Naive B cell (primary cell): Measurements from ENCODE around the gene NRXN2. TPM values are rescaled to one million over a fixed set of nuclear protein-coding genes. Genes with fewer than 3 reads are reported as not detected.

Experiments used
- ATAC-seq, 2 donors: fragments of 150-1000 bp; cut with Tn5 transposase; 2 replicates each; pipeline ENCODE4 v1.10.0; 2021; ENCODE audit warnings: low read depth in 2 of 2, mild to moderate bottlenecking in 2 of 2, moderate library complexity in 2 of 2
- DNase-seq: peaks from one replicate; pipeline ENCODE4 v3.0.0; 2022
- H3K27ac Mint-ChIP-seq, 6 donors: one replicate each; pipeline ENCODE4 v1.8.0; 2020 to 2022; ENCODE audit warnings: mild to moderate bottlenecking in 6 of 6, mixed read lengths in 6 of 6, moderate library complexity in 5 of 6, inconsistent platforms in 2 of 6
- H3K27me3 Mint-ChIP-seq, 3 donors: one replicate each; pipeline ENCODE4 v1.8.0; 2021 to 2022; ENCODE audit warnings: mixed read lengths in 3 of 3, mild to moderate bottlenecking in 1 of 3
- H3K36me3 Mint-ChIP-seq, 2 donors: one replicate each; pipeline ENCODE4 v1.8.0; 2020 to 2022; ENCODE audit warnings: mixed read lengths in 2 of 2, inconsistent platforms in 1 of 2, mild to moderate bottlenecking in 1 of 2
- H3K4me1 Mint-ChIP-seq, 3 donors: one replicate each; pipeline ENCODE4 v1.8.0; 2020 to 2022; ENCODE audit warnings: mixed read lengths in 3 of 3, inconsistent platforms in 1 of 3, mild to moderate bottlenecking in 1 of 3, moderate library complexity in 1 of 3
- H3K4me3 Mint-ChIP-seq, 8 donors: one replicate each; pipeline ENCODE4 v1.8.0; 2020 to 2022; ENCODE audit warnings: mild to moderate bottlenecking in 8 of 8, mixed read lengths in 8 of 8, moderate library complexity in 8 of 8, inconsistent platforms in 2 of 8
- H3K9me3 Mint-ChIP-seq, 7 donors: one replicate each; pipeline ENCODE4 v1.8.0; 2020 to 2022; ENCODE audit warnings: mixed read lengths in 7 of 7, mild to moderate bottlenecking in 5 of 7, inconsistent platforms in 2 of 7, moderate library complexity in 1 of 7
- polyA plus RNA-seq, 6 donors: library from polyadenylated mRNA; unstranded; fragments of 300-500 nt; fragmentation: Illumina TruSeq; gene quantifications; one replicate each; pipeline ENCODE4 v1.2.3, GENCODE V29; 2021; ENCODE audit warnings: low read depth in 6 of 6

NRXN2 gene
- polyA plus RNA-seq, 6 donors from 2014 or later, result not detected

DNA sequence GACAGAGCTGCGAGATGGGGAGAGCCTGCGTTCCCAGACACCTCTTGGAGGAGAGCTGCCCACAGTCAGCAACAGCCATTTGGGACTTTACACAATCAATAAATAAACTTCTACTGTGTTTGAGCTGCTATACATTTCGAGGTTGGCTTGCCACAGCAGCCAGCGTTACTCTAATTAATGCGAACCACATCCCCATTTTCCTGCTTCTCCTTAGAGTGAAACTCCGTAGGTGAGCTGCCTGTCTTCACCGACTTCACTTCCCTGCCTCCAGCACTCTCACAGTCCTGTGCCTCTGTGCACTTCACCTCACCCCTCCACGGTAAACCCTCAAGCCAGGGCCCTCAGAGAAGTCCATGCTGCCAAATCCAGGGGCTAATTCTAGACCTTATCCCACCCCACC is 137.8 kb downstream of the NRXN2 start:
- peaks cover 0 to 24% (median 23%) of the 10 kb centered on the region in 3 donors for H3K27me3 Mint-ChIP-seq
- no peak for ATAC-seq
- H3K27ac Mint-ChIP-seq, result no peak overlapping the region

DNA sequence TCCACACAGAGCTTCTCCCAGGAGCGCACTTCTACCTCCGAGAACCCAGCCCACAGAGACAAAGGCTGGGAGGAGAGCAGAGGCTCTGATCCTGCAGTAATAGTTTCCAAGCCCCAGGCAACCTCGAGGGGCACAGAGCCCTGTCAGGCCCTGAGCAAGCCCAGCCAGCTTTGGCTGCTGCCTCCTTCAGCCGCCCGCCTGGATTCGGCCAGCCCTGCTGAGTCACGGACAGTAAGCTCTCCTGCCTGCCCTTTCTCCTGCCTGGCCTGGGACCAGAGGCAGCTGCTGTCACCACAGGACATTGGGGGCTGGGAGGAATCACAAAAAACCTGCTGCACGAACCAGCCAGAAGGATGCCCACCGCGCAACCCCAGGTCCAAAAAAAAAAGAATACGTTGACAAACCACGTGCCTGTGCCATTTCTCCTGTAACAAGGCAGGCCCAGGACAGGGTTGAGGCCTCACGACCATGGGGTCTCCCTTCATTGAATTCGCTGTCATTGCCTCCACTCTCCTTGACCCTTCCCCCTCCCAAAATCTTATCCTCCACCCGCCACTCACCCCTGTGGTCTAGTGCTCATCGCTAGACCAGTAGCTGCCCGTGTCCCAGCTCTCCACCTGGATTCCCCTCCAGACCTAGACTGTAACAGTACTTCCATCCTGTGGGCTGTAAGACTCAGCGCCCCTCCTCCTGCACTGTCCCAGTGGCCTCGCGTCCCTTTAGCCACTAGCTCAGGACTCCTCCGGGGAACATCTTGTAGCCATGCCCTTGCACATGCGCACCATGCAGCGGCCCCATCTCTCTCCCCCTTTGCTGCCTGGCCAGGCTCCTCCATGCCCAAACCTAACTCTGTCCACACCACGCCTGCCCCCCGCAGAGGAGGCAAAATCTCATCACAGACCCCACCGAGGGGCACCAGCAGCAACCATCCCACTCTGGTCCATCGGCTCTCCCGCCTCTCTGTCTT is 139.4 kb downstream of the NRXN2 start:
- Mint-ChIP-seq H3K27ac (peak overlapping the region in 1 of 6 donors; percentile 52), H3K4me3 (no peak overlapping the region), H3K9me3 (peaks cover 4 to 12% (median 9%) of the 10 kb centered on the region in 7 donors), H3K36me3 (peaks cover 0 to 10% of the 10 kb centered on the region in 2 donors), H3K27me3 (peaks cover 0 to 18% (median 16%) of the 10 kb centered on the region in 3 donors), H3K4me1 (peaks cover 0 to 3% (median 0%) of the 10 kb centered on the region in 3 donors)
- no peak for ATAC-seq
- DNase-seq, result no peak

More for the DNA sequence above, 137.8 kb downstream of the NRXN2 start:
- peaks cover 9 to 20% (median 16%) of the 10 kb centered on the region in 7 donors for H3K9me3 Mint-ChIP-seq
- H3K4me1 Mint-ChIP-seq, result peaks cover 0 to 3% (median 0%) of the 10 kb centered on the region in 3 donors
- H3K36me3 Mint-ChIP-seq, result peaks cover 0 to 18% of the 10 kb centered on the region in 2 donors
- no peak overlapping the region for H3K4me3 Mint-ChIP-seq
- DNase-seq, result no peak

- Mint-ChIP-seq H3K27me3 (peaks cover 0 to 12% (median 12%) of the 10 kb centered on the region in 3 donors), H3K4me3 (no peak overlapping the region), H3K36me3 (peaks cover 0 to 3% of the 10 kb centered on the region in 2 donors), H3K4me1 (peaks cover 5 to 6% (median 6%) of the 10 kb centered on the region in 3 donors), H3K27ac (no peak overlapping the region), H3K9me3 (peaks cover 0 to 5% (median 2%) of the 10 kb centered on the region in 7 donors)
- DNase-seq, result no peak
- ATAC-seq, result no peak
Measured at GRCh38 chr11:64582885-64583284, 140.1 kb downstream of the NRXN2 start.

DNA sequence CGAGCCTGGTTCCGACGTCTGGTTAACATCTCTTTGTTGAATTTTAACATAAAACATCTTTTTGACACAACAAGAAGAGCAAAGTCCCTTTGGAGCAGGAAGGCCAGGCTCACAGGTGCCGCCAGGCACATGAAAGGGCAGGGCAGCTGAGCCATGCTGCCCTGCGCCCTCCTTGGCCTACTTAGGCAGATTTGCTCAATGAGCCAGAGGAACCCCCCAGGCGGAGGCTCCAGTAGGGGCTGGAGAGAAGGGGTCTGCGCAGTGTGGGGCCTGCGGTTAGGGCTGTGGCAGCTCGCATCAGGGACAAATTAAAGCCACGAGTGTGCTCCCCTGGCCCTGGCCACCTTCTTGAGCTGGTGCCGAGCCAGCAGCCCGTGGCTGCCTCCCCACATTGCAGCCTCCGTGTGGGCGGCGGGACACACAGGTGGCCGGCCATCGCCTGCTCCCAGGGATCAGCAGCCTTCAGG is 141.9 kb downstream of the NRXN2 start:
- no peak for DNase-seq

GRCh38 chr11:64580412-64580811 is 142.6 kb downstream of the NRXN2 start:
- Mint-ChIP-seq H3K36me3 (no peaks in the 10 kb centered on the region), H3K9me3 (no peaks in the 10 kb centered on the region), H3K4me3 (no peak overlapping the region), H3K4me1 (peaks cover 11 to 16% (median 14%) of the 10 kb centered on the region in 3 donors), H3K27me3 (peaks cover 0 to 8% (median 5%) of the 10 kb centered on the region in 3 donors), H3K27ac (no peak overlapping the region)
- ATAC-seq (no peak), DNase-seq (no peak)

More for the DNA sequence above, 141.9 kb downstream of the NRXN2 start:
- H3K4me1 Mint-ChIP-seq, result peaks cover 11 to 16% (median 14%) of the 10 kb centered on the region in 3 donors
- peak overlapping the region in 1 of 6 donors; percentile 61 for H3K27ac Mint-ChIP-seq
- no peak overlapping the region for H3K4me3 Mint-ChIP-seq
- H3K9me3 Mint-ChIP-seq, result no peaks in the 10 kb centered on the region
- H3K27me3 Mint-ChIP-seq, result peaks cover 0 to 8% (median 7%) of the 10 kb centered on the region in 3 donors
- no peak for ATAC-seq
- H3K36me3 Mint-ChIP-seq, result no peaks in the 10 kb centered on the region

GRCh38 chr11:64577202-64577601 is 145.8 kb downstream of the NRXN2 start:
- Mint-ChIP-seq H3K36me3 (no peaks in the 10 kb centered on the region), H3K27me3 (no peaks in the 10 kb centered on the region), H3K4me3 (no peak overlapping the region)

GRCh38 chr11:64572143-64572542 is 150.9 kb downstream of the NRXN2 start:
- H3K27ac Mint-ChIP-seq, result no peak overlapping the region
- no peaks in the 10 kb centered on the region for H3K9me3 Mint-ChIP-seq
- ATAC-seq (no peak), DNase-seq (no peak)
- peaks cover 0 to 4% (median 0%) of the 10 kb centered on the region in 3 donors for H3K4me1 Mint-ChIP-seq
- H3K27me3 Mint-ChIP-seq, result no peaks in the 10 kb centered on the region
- H3K4me3 Mint-ChIP-seq, result no peak overlapping the region
- H3K36me3 Mint-ChIP-seq, result no peaks in the 10 kb centered on the region

More at GRCh38 chr11:64577202-64577601, 145.8 kb downstream of the NRXN2 start:
- Mint-ChIP-seq H3K4me1 (peaks cover 11 to 14% (median 13%) of the 10 kb centered on the region in 3 donors), H3K9me3 (no peaks in the 10 kb centered on the region), H3K27ac (no peak overlapping the region)
- DNase-seq (no peak), ATAC-seq (no peak)

DNA sequence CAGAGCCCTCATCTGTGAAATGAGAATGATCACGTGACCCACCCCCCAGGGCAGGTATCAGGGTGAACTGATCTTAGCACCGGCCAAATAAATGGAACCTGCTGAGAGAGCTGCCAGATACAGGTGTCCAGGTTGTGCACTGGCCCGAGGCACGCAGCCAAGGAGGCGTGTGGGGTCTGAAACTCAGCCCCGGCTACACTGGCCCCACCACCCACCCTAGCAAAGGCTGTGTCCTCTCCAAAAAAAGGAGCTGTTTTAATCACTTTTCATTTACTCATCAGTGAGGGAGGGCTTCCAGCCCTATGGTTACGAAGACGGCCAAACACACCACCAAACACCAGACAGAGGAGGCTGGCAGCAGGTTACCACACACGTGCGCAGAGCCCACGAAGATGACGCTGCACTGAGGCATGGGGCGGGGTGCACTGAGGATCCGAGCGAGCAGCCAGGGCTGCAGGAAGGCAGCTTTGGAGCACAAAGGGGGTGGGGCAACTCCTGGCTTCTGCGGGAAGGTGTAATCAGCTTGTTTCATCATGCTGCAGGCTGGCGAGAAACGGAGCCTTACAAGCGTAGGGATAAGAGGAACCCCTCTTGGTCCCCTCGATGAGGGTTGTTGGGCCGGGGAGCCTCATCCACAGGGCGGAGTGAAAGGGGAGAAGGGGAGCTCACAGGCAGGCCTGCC is 151.4 kb downstream of the NRXN2 start:
- no peak for ATAC-seq
- Mint-ChIP-seq H3K4me3 (peak overlapping the region in 2 of 8 donors; percentile 5 to 41), H3K36me3 (no peaks in the 10 kb centered on the region), H3K27ac (no peak overlapping the region), H3K9me3 (no peaks in the 10 kb centered on the region), H3K4me1 (no peaks in the 10 kb centered on the region), H3K27me3 (no peaks in the 10 kb centered on the region)
- no peak for DNase-seq

GRCh38 chr11:64571050-64571409 is 152.0 kb downstream of the NRXN2 start:
- no peak overlapping the region for H3K4me3 Mint-ChIP-seq
- no peak overlapping the region for H3K27ac Mint-ChIP-seq
- H3K27me3 Mint-ChIP-seq, result no peaks in the 10 kb centered on the region
- H3K36me3 Mint-ChIP-seq, result no peaks in the 10 kb centered on the region
- ATAC-seq (no peak), DNase-seq (no peak)
- H3K9me3 Mint-ChIP-seq, result no peaks in the 10 kb centered on the region
- H3K4me1 Mint-ChIP-seq, result no peaks in the 10 kb centered on the region

DNA sequence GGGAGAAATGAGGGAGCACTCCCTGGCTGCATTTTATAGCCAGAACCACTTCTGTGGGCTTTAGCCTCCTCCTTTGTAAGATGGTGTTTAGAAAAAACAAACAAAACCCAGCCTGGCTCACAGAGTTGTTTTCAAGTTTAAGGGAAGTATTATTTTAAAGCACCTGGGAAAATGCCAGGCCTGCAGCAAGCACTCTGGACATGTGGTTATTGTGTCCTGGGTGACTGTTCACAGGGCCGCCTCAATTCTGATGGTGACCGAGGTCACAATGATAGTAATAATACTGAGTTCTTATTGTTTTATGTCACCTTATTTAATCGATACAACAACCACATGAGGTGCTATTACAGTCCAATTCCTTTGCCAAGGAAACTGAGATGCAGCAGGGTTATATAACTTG is 152.7 kb downstream of the NRXN2 start:
- ATAC-seq (no peak), DNase-seq (no peak)
- Mint-ChIP-seq H3K27ac (no peak overlapping the region), H3K9me3 (no peaks in the 10 kb centered on the region), H3K36me3 (no peaks in the 10 kb centered on the region), H3K4me3 (no peak overlapping the region), H3K4me1 (no peaks in the 10 kb centered on the region), H3K27me3 (no peaks in the 10 kb centered on the region)

- Mint-ChIP-seq H3K27ac (no peak overlapping the region), H3K36me3 (no peaks in the 10 kb centered on the region)
- DNase-seq, result no peak
Measured at GRCh38 chr11:64569300-64569970, 153.6 kb downstream of the NRXN2 start.

GRCh38 chr11:64568584-64569140 is 154.3 kb downstream of the NRXN2 start:
- H3K9me3 Mint-ChIP-seq, result no peaks in the 10 kb centered on the region
- peaks cover 0 to 4% (median 0%) of the 10 kb centered on the region in 3 donors for H3K27me3 Mint-ChIP-seq
- no peak overlapping the region for H3K4me3 Mint-ChIP-seq
- no peaks in the 10 kb centered on the region for H3K36me3 Mint-ChIP-seq
- H3K4me1 Mint-ChIP-seq, result no peaks in the 10 kb centered on the region
- no peak overlapping the region for H3K27ac Mint-ChIP-seq
- ATAC-seq, result no peak
- DNase-seq, result no peak

More at GRCh38 chr11:64569300-64569970, 153.6 kb downstream of the NRXN2 start:
- peaks cover 0 to 4% (median 0%) of the 10 kb centered on the region in 3 donors for H3K27me3 Mint-ChIP-seq
- no peaks in the 10 kb centered on the region for H3K4me1 Mint-ChIP-seq
- H3K4me3 Mint-ChIP-seq, result no peak overlapping the region
- H3K9me3 Mint-ChIP-seq, result no peaks in the 10 kb centered on the region
- no peak for ATAC-seq
